Duodenal mucosa (tissue), 2 donors: ENCODE data around the gene SPOCK2.

ENCODE experiments used
- H3K27ac ChIP-seq: one replicate; pipeline ENCODE4 v1.7.0; 2013; ENCODE audit warnings: low read depth, low read length
- H3K27me3 ChIP-seq, 2 donors: one replicate each; pipeline ENCODE4 v1.7.0; 2013; ENCODE audit warnings: low read length in 2 of 2, control low read depth in 1 of 2; ENCODE audit not compliant: insufficient read depth in 2 of 2, control insufficient read depth in 1 of 2
- H3K36me3 ChIP-seq, 2 donors: one replicate each; pipeline ENCODE4 v1.7.0; 2013; ENCODE audit warnings: low read length in 2 of 2, control low read depth in 1 of 2; ENCODE audit not compliant: insufficient read depth in 2 of 2, control insufficient read depth in 1 of 2
- H3K4me1 ChIP-seq, 2 donors: one replicate each; pipeline ENCODE4 v1.7.0; 2013; ENCODE audit warnings: low read length in 2 of 2, control low read depth in 1 of 2; ENCODE audit not compliant: insufficient read depth in 2 of 2, control insufficient read depth in 1 of 2
- H3K4me3 ChIP-seq, 2 donors: one replicate each; pipeline ENCODE4 v1.7.0; 2013; ENCODE audit warnings: low read length in 2 of 2, low read depth in 1 of 2
- H3K9ac ChIP-seq, 2 donors: one replicate each; pipeline ENCODE4 v1.7.0; 2013; ENCODE audit warnings: low read length in 2 of 2, low read depth in 1 of 2
- H3K9me3 ChIP-seq, 2 donors: one replicate each; pipeline ENCODE4 v1.7.0; 2013; ENCODE audit warnings: low read length in 2 of 2, control low read depth in 1 of 2; ENCODE audit not compliant: control insufficient read depth in 1 of 2

The SPOCK2 gene

GRCh38 chr10:72022228-72022627 lies 66.1 kb downstream of the SPOCK2 start:
- peaks cover under 1 to 4% of the 10 kb centered on the region in 2 donors for H3K4me1 ChIP-seq
- no peaks in the 10 kb centered on the region for H3K9me3 ChIP-seq
- no peak overlapping the region for H3K4me3 ChIP-seq
- H3K36me3 ChIP-seq: no peaks in the 10 kb centered on the region
- H3K27me3 ChIP-seq: no peaks in the 10 kb centered on the region
- H3K27ac ChIP-seq: no peak overlapping the region
- H3K9ac ChIP-seq: no peak overlapping the region

GRCh38 chr10:72020914-72021809 lies 67.2 kb downstream of the SPOCK2 start:
- H3K9ac ChIP-seq: no peak overlapping the region
- H3K27ac ChIP-seq: no peak overlapping the region
- no peak overlapping the region for H3K4me3 ChIP-seq
- no peaks in the 10 kb centered on the region for H3K4me1 ChIP-seq
- H3K36me3 ChIP-seq: no peaks in the 10 kb centered on the region
- no peaks in the 10 kb centered on the region for H3K9me3 ChIP-seq
- no peaks in the 10 kb centered on the region for H3K27me3 ChIP-seq

- H3K4me1 ChIP-seq: no peaks in the 10 kb centered on the region
- no peak overlapping the region for H3K4me3 ChIP-seq
- no peak overlapping the region for H3K27ac ChIP-seq
- H3K9me3 ChIP-seq: no peaks in the 10 kb centered on the region
- no peaks in the 10 kb centered on the region for H3K36me3 ChIP-seq
- no peak overlapping the region for H3K9ac ChIP-seq
- H3K27me3 ChIP-seq: no peaks in the 10 kb centered on the region
Observed at GRCh38 chr10:72019085-72019876, 69.1 kb downstream of the SPOCK2 start.

GRCh38 chr10:72016608-72017300 lies 71.6 kb downstream of the SPOCK2 start:
- Histone ChIP-seq H3K9me3 (no peaks in the 10 kb centered on the region), H3K27ac (no peak overlapping the region), H3K9ac (no peak overlapping the region), H3K4me1 (no peaks in the 10 kb centered on the region), H3K36me3 (no peaks in the 10 kb centered on the region), H3K4me3 (no peak overlapping the region), H3K27me3 (no peaks in the 10 kb centered on the region)

GRCh38 chr10:72015841-72016240 lies 72.5 kb downstream of the SPOCK2 start:
- no peak overlapping the region for H3K27ac ChIP-seq
- H3K4me1 ChIP-seq: no peaks in the 10 kb centered on the region
- H3K9ac ChIP-seq: no peak overlapping the region
- H3K4me3 ChIP-seq: no peak overlapping the region
- H3K36me3 ChIP-seq: no peaks in the 10 kb centered on the region
- no peaks in the 10 kb centered on the region for H3K27me3 ChIP-seq
- H3K9me3 ChIP-seq: no peaks in the 10 kb centered on the region

GRCh38 chr10:72014785-72015480 lies 73.4 kb downstream of the SPOCK2 start:
- Histone ChIP-seq H3K4me3 (no peak overlapping the region), H3K36me3 (no peaks in the 10 kb centered on the region), H3K27ac (no peak overlapping the region), H3K27me3 (no peaks in the 10 kb centered on the region), H3K9me3 (no peaks in the 10 kb centered on the region), H3K9ac (no peak overlapping the region), H3K4me1 (peaks cover 0 to 4% of the 10 kb centered on the region in 2 donors)

GRCh38 chr10:72014197-72014596 lies 74.2 kb downstream of the SPOCK2 start:
- no peak overlapping the region for H3K27ac ChIP-seq

GRCh38 chr10:72013202-72013945 lies 75.0 kb downstream of the SPOCK2 start:
- Histone ChIP-seq H3K27me3 (no peaks in the 10 kb centered on the region), H3K4me3 (no peak overlapping the region), H3K9me3 (no peaks in the 10 kb centered on the region), H3K9ac (no peak overlapping the region), H3K36me3 (no peaks in the 10 kb centered on the region), H3K4me1 (peaks cover 0 to 11% of the 10 kb centered on the region in 2 donors), H3K27ac (no peak overlapping the region)

More at GRCh38 chr10:72014197-72014596, 74.2 kb downstream of the SPOCK2 start:
- H3K36me3 ChIP-seq: no peaks in the 10 kb centered on the region
- H3K27me3 ChIP-seq: no peaks in the 10 kb centered on the region
- H3K9ac ChIP-seq: no peak overlapping the region
- H3K4me3 ChIP-seq: no peak overlapping the region
- H3K4me1 ChIP-seq: peaks cover 0 to 6% of the 10 kb centered on the region in 2 donors
- no peaks in the 10 kb centered on the region for H3K9me3 ChIP-seq

GRCh38 chr10:72012796-72013195 lies 75.6 kb downstream of the SPOCK2 start:
- Histone ChIP-seq H3K4me3 (no peak overlapping the region), H3K36me3 (no peaks in the 10 kb centered on the region), H3K27ac (no peak overlapping the region), H3K9me3 (no peaks in the 10 kb centered on the region), H3K9ac (no peak overlapping the region), H3K4me1 (peaks cover 0 to 11% of the 10 kb centered on the region in 2 donors), H3K27me3 (no peaks in the 10 kb centered on the region)
